OCI-LY3 (cell line): ENCODE data around the gene PIK3R2.

Source experiments
- H2AFZ ChIP-seq: fragments of 200-600, 300-600 bp; shearing (Covaris generic); 2 replicates; pipeline ENCODE4 v1.6.0; 2014; ENCODE audit warnings: antibody characterized with exemption, low read depth, low read length
- H3K27ac ChIP-seq: fragments of 200-600, 300-600 bp; sonication (generic); 2 replicates; pipeline ENCODE4 v1.5.1; 2014; ENCODE audit warnings: mild to moderate bottlenecking, low read length, moderate library complexity, mixed read lengths
- H3K27me3 ChIP-seq: fragments of 200-600, 300-600 bp; sonication (generic); 2 replicates; pipeline ENCODE4 v1.6.1; 2014; ENCODE audit warnings: low read depth, low read length, mixed read lengths
- H3K36me3 ChIP-seq: fragments of 200-600, 300-600 bp; sonication (generic); replicated peaks from 2 replicates; pipeline ENCODE3; 2014; ENCODE audit warnings: low read depth, low read length, mixed read lengths
- H3K4me1 ChIP-seq: fragments of 300-600, 200-600 bp; sonication (generic); 2 replicates; pipeline ENCODE4 v1.6.1; 2014; ENCODE audit warnings: low read length, mixed read lengths
- H3K4me2 ChIP-seq: fragments of 200-600, 300-600 bp; sonication (generic); 2 replicates; pipeline ENCODE4 v1.6.1; 2014; ENCODE audit warnings: low read length, mixed read lengths
- H3K4me3 ChIP-seq: fragments of 300-600, 200-600 bp; sonication (generic); 2 replicates; pipeline ENCODE4 v1.5.1; 2014; ENCODE audit warnings: antibody characterized with exemption, mild to moderate bottlenecking, low read length, moderate library complexity
- H3K79me2 ChIP-seq: fragments of 300-600, 200-600 bp; shearing (Covaris generic); 2 replicates; pipeline ENCODE4 v1.6.1; 2014; ENCODE audit warnings: mild to moderate bottlenecking, low read length, mixed read lengths
- H3K9ac ChIP-seq: fragments of 300-600, 200-600 bp; shearing (Covaris generic); 2 replicates; pipeline ENCODE4 v1.6.0; 2014; ENCODE audit warnings: mild to moderate bottlenecking, low read length, moderate library complexity
- H3K9me3 ChIP-seq: fragments of 200-600, 300-600 bp; shearing (Covaris generic); 2 replicates; pipeline ENCODE4 v1.6.1; 2014; ENCODE audit warnings: low read length, mixed read lengths; ENCODE audit not compliant: insufficient read depth
- H4K20me1 ChIP-seq: fragments of 200-600, 300-600 bp; sonication (generic); 2 replicates; pipeline ENCODE4 v1.6.1; 2016; ENCODE audit warnings: low read length, mixed read lengths; ENCODE audit not compliant: insufficient read depth
- CTCF ChIP-seq: fragments of 200-600, 300-600 bp; sonication (generic); IDR thresholded peaks from 2 replicates; pipeline ENCODE4 v1.5.1; 2014; ENCODE audit warnings: antibody characterized with exemption, low read length, low read depth
- EZH2phosphoT487 ChIP-seq: fragments of 200-600 bp; shearing (Covaris generic); IDR thresholded peaks from 2 replicates; pipeline ENCODE4 v1.6.1; 2018; ENCODE audit warnings: antibody characterized with exemption, mixed run types, low read depth

Gene PIK3R2

GRCh38 chr19:18144361-18144760 is 8.6 kb upstream of the PIK3R2 start:
- Histone ChIP-seq H3K27ac (no peak overlapping the region), H3K79me2 (no peaks in the 10 kb centered on the region), H4K20me1 (no peaks in the 10 kb centered on the region), H3K4me2 (no peak overlapping the region), H3K27me3 (no peaks in the 10 kb centered on the region), H3K36me3 (peaks cover 53% of the 10 kb centered on the region), H3K9me3 (no peaks in the 10 kb centered on the region), H3K4me1 (no peaks in the 10 kb centered on the region), H2AFZ (no peak overlapping the region), H3K4me3 (no peak overlapping the region), H3K9ac (no peak overlapping the region)
- TF ChIP-seq CTCF (no peak), EZH2phosphoT487 (no peak)

- H3K79me2 ChIP-seq, result no peaks in the 10 kb centered on the region
- H3K36me3 ChIP-seq, result peaks cover 56% of the 10 kb centered on the region
- no peak overlapping the region for H3K4me2 ChIP-seq
- H3K4me1 ChIP-seq, result no peaks in the 10 kb centered on the region
- no peaks in the 10 kb centered on the region for H3K27me3 ChIP-seq
- no peak overlapping the region for H3K9ac ChIP-seq
- H3K27ac ChIP-seq, result no peak overlapping the region
- no peak for TF ChIP-seq EZH2phosphoT487
- TF ChIP-seq CTCF, result no peak
- H2AFZ ChIP-seq, result no peak overlapping the region
- H4K20me1 ChIP-seq, result no peaks in the 10 kb centered on the region
- no peak overlapping the region for H3K4me3 ChIP-seq
- no peaks in the 10 kb centered on the region for H3K9me3 ChIP-seq
Measured at GRCh38 chr19:18144906-18145305, 8.1 kb upstream of the PIK3R2 start.

- H3K27me3 ChIP-seq, result no peaks in the 10 kb centered on the region
- TF ChIP-seq CTCF (no peak), EZH2phosphoT487 (no peak)
- no peaks in the 10 kb centered on the region for H3K9me3 ChIP-seq
- no peaks in the 10 kb centered on the region for H3K4me1 ChIP-seq
- no peak overlapping the region for H2AFZ ChIP-seq
- H3K9ac ChIP-seq, result no peak overlapping the region
- peaks cover 53% of the 10 kb centered on the region for H3K36me3 ChIP-seq
- no peaks in the 10 kb centered on the region for H4K20me1 ChIP-seq
- no peak overlapping the region for H3K4me3 ChIP-seq
- no peaks in the 10 kb centered on the region for H3K79me2 ChIP-seq
- no peak overlapping the region for H3K27ac ChIP-seq
- H3K4me2 ChIP-seq, result no peak overlapping the region
Measured at GRCh38 chr19:18145391-18145999, 7.5 kb upstream of the PIK3R2 start.

GRCh38 chr19:18147396-18147795 is 5.6 kb upstream of the PIK3R2 start:
- H3K36me3 ChIP-seq, result peaks cover 48% of the 10 kb centered on the region
- peaks cover 6% of the 10 kb centered on the region for H3K4me1 ChIP-seq
- no peak overlapping the region for H3K4me3 ChIP-seq
- H3K27ac ChIP-seq, result no peak overlapping the region
- no peak overlapping the region for H3K4me2 ChIP-seq
- H4K20me1 ChIP-seq, result no peaks in the 10 kb centered on the region
- H3K27me3 ChIP-seq, result no peaks in the 10 kb centered on the region
- no peaks in the 10 kb centered on the region for H3K79me2 ChIP-seq
- H3K9me3 ChIP-seq, result no peaks in the 10 kb centered on the region
- H3K9ac ChIP-seq, result no peak overlapping the region
- H2AFZ ChIP-seq, result no peak overlapping the region
- no peak for TF ChIP-seq EZH2phosphoT487
- TF ChIP-seq CTCF, result no peak
